ENCODE data around the gene TRIM65.

TRIM65 gene

GRCh38 chr17:75881678-75882454 lies 14.9 kb downstream of the TRIM65 start:
- intact Hi-C loops (cut with micrococcal nuclease), result no loop called here
- H3K9me3 Mint-ChIP-seq, result no peaks in the 10 kb centered on the region
- peaks cover 53% of the 10 kb centered on the region for H3K4me1 Mint-ChIP-seq (ENCODE audit: low read depth)
- peaks cover 54% of the 10 kb centered on the region for H3K27me3 Mint-ChIP-seq
- peak overlapping the region; percentile 51 for H3K27ac Mint-ChIP-seq
- H3K4me3 Mint-ChIP-seq, result peak overlapping the region; percentile 11
- H3K36me3 Mint-ChIP-seq (ENCODE audit: low read depth), result peaks cover 17% of the 10 kb centered on the region

- Mint-ChIP-seq H3K36me3 (ENCODE audit: low read depth) (peaks cover 28% of the 10 kb centered on the region), H3K27me3 (peaks cover 68% of the 10 kb centered on the region), H3K4me1 (ENCODE audit: low read depth) (peaks cover 59% of the 10 kb centered on the region), H3K27ac (no peak overlapping the region), H3K9me3 (no peaks in the 10 kb centered on the region), H3K4me3 (no peak overlapping the region)
- intact Hi-C loops (cut with micrococcal nuclease), result no loop called here
Measured at GRCh38 chr17:75880266-75880665, 16.5 kb downstream of the TRIM65 start.

GRCh38 chr17:75878174-75878998 lies 18.4 kb downstream of the TRIM65 start, which contains the start of gene TRIM47:
TSS of gene TRIM47 (minus strand) at chr17:75878581. CDS start at chr17:75878548, 33 bp downstream.
- Mint-ChIP-seq H3K36me3 (ENCODE audit: low read depth) (peaks cover 47% of the 10 kb centered on the region), H3K9me3 (no peaks in the 10 kb centered on the region), H3K4me1 (ENCODE audit: low read depth) (peaks cover 68% of the 10 kb centered on the region), H3K4me3 (peak within 1 kb of the TSS; percentile 92), H3K27ac (peak within 1 kb of the TSS; percentile 95), H3K27me3 (peaks cover 75% of the 10 kb centered on the region)
- intact Hi-C loops (cut with micrococcal nuclease), result no loop called here

- Mint-ChIP-seq H3K9me3 (no peaks in the 10 kb centered on the region), H3K4me3 (peak overlapping the region; percentile 92), H3K27ac (peak overlapping the region; percentile 95), H3K36me3 (ENCODE audit: low read depth) (peaks cover 47% of the 10 kb centered on the region), H3K27me3 (peaks cover 74% of the 10 kb centered on the region), H3K4me1 (ENCODE audit: low read depth) (peaks cover 64% of the 10 kb centered on the region)
- intact Hi-C loops (cut with micrococcal nuclease), result no loop called here
Measured at GRCh38 chr17:75877752-75878173, 19.0 kb downstream of the TRIM65 start.

- H3K4me1 Mint-ChIP-seq (ENCODE audit: low read depth), result peaks cover 61% of the 10 kb centered on the region
- peak overlapping the region; percentile 92 for H3K4me3 Mint-ChIP-seq
- H3K9me3 Mint-ChIP-seq, result no peaks in the 10 kb centered on the region
- intact Hi-C loops (cut with micrococcal nuclease), result no loop called here
- peak overlapping the region; percentile 95 for H3K27ac Mint-ChIP-seq
- peaks cover 47% of the 10 kb centered on the region for H3K36me3 Mint-ChIP-seq (ENCODE audit: low read depth)
- peaks cover 68% of the 10 kb centered on the region for H3K27me3 Mint-ChIP-seq
Measured at GRCh38 chr17:75876938-75877751, 19.6 kb downstream of the TRIM65 start.

- peaks cover 47% of the 10 kb centered on the region for H3K36me3 Mint-ChIP-seq (ENCODE audit: low read depth)
- peak overlapping the region; percentile 95 for H3K27ac Mint-ChIP-seq
- peaks cover 55% of the 10 kb centered on the region for H3K4me1 Mint-ChIP-seq (ENCODE audit: low read depth)
- peaks cover 60% of the 10 kb centered on the region for H3K27me3 Mint-ChIP-seq
- no peaks in the 10 kb centered on the region for H3K9me3 Mint-ChIP-seq
- peak overlapping the region; percentile 92 for H3K4me3 Mint-ChIP-seq
- intact Hi-C loops (cut with micrococcal nuclease), result no loop called here
Measured at GRCh38 chr17:75876190-75876937, 20.4 kb downstream of the TRIM65 start.

- peak overlapping the region; percentile 92 for H3K4me3 Mint-ChIP-seq
- peaks cover 54% of the 10 kb centered on the region for H3K4me1 Mint-ChIP-seq (ENCODE audit: low read depth)
- no peaks in the 10 kb centered on the region for H3K9me3 Mint-ChIP-seq
Measured at GRCh38 chr17:75875940-75876189, 20.9 kb downstream of the TRIM65 start.

GRCh38 chr17:75875182-75875939 lies 21.4 kb downstream of the TRIM65 start:
- Mint-ChIP-seq H3K4me3 (peak overlapping the region; percentile 92), H3K27ac (peak overlapping the region; percentile 95), H3K9me3 (no peaks in the 10 kb centered on the region), H3K36me3 (ENCODE audit: low read depth) (peaks cover 47% of the 10 kb centered on the region), H3K4me1 (ENCODE audit: low read depth) (peaks cover 54% of the 10 kb centered on the region), H3K27me3 (peaks cover 51% of the 10 kb centered on the region)
- intact Hi-C loops (cut with micrococcal nuclease), result no loop called here

More at GRCh38 chr17:75875940-75876189, 20.9 kb downstream of the TRIM65 start:
- intact Hi-C loops (cut with micrococcal nuclease), result no loop called here
- peak overlapping the region; percentile 95 for H3K27ac Mint-ChIP-seq
- peaks cover 47% of the 10 kb centered on the region for H3K36me3 Mint-ChIP-seq (ENCODE audit: low read depth)
- peaks cover 56% of the 10 kb centered on the region for H3K27me3 Mint-ChIP-seq

- peaks cover 54% of the 10 kb centered on the region for H3K4me1 Mint-ChIP-seq (ENCODE audit: low read depth)
- peaks cover 47% of the 10 kb centered on the region for H3K36me3 Mint-ChIP-seq (ENCODE audit: low read depth)
- H3K27me3 Mint-ChIP-seq, result peaks cover 46% of the 10 kb centered on the region
- intact Hi-C loops (cut with micrococcal nuclease), result no loop called here
- no peaks in the 10 kb centered on the region for H3K9me3 Mint-ChIP-seq
- no peak overlapping the region for H3K4me3 Mint-ChIP-seq
- peak overlapping the region; percentile 18 for H3K27ac Mint-ChIP-seq
Measured at GRCh38 chr17:75874323-75875181, 22.2 kb downstream of the TRIM65 start.

GRCh38 chr17:75873587-75874322 lies 23.0 kb downstream of the TRIM65 start:
- H3K4me1 Mint-ChIP-seq (ENCODE audit: low read depth), result peaks cover 47% of the 10 kb centered on the region
- peak overlapping the region; percentile 18 for H3K27ac Mint-ChIP-seq

GRCh38 chr17:75872434-75873351 lies 24.1 kb downstream of the TRIM65 start:
- H3K36me3 Mint-ChIP-seq (ENCODE audit: low read depth), result peaks cover 44% of the 10 kb centered on the region
- H3K27ac Mint-ChIP-seq, result peak overlapping the region; percentile 17
- H3K27me3 Mint-ChIP-seq, result peaks cover 37% of the 10 kb centered on the region
- intact Hi-C loops (cut with micrococcal nuclease), result no loop called here
- H3K9me3 Mint-ChIP-seq, result no peaks in the 10 kb centered on the region
- H3K4me3 Mint-ChIP-seq, result no peak overlapping the region
- H3K4me1 Mint-ChIP-seq (ENCODE audit: low read depth), result peaks cover 42% of the 10 kb centered on the region

More at GRCh38 chr17:75873587-75874322, 23.0 kb downstream of the TRIM65 start:
- Mint-ChIP-seq H3K9me3 (no peaks in the 10 kb centered on the region), H3K36me3 (ENCODE audit: low read depth) (peaks cover 47% of the 10 kb centered on the region), H3K4me3 (no peak overlapping the region), H3K27me3 (peaks cover 40% of the 10 kb centered on the region)
- intact Hi-C loops (cut with micrococcal nuclease), result no loop called here

Data from dendritic cell treated with granulocyte-macrophage colony-stimulating factor and Interleukin-4, amounts not matched to agents 40 ng/mL and 50 ng/mL, for 4 days (primary cell).